Nephron progenitor cell (in vitro differentiated cells): ENCODE measurements around the gene TRAPPC5.
"Not testable (repeated sequence)": the region's sequence is repeated elsewhere in the genome, so short reads cannot be mapped to it uniquely, and the experiment has no call there.

ENCODE experiments used
- DNase-seq: peaks from one replicate; pipeline ENCODE4 v3.0.0; 2021
- H3K27ac Mint-ChIP-seq: 2 replicates; pipeline ENCODE4 v1.8.0; 2021; ENCODE audit warnings: mild to moderate bottlenecking, moderate library complexity, mixed read lengths
- H3K27me3 Mint-ChIP-seq: 2 replicates; pipeline ENCODE4 v1.8.0; 2021; ENCODE audit warnings: mild to moderate bottlenecking, low read depth, mixed read lengths; ENCODE audit not compliant: poor library complexity
- H3K36me3 Mint-ChIP-seq: 2 replicates; pipeline ENCODE4 v1.8.0; 2021; ENCODE audit warnings: low read depth, mixed read lengths
- H3K4me1 Mint-ChIP-seq: 2 replicates; pipeline ENCODE4 v1.8.0; 2021; ENCODE audit warnings: mixed read lengths
- H3K4me3 Mint-ChIP-seq: 2 replicates; pipeline ENCODE4 v1.8.0; 2021; ENCODE audit warnings: mild to moderate bottlenecking, moderate library complexity, mixed read lengths
- H3K9me3 Mint-ChIP-seq: 2 replicates; pipeline ENCODE4 v1.8.0; 2021; ENCODE audit warnings: mild to moderate bottlenecking, moderate library complexity, mixed read lengths
- TF ChIP-seq, protein P1 (sequence below): fragments of 200-600 bp; sonication (generic); IDR thresholded peaks from 2 replicates; pipeline ENCODE4 v1.5.0; 2021; ENCODE audit warnings: antibody characterized with exemption

The TRAPPC5 gene

DNA sequence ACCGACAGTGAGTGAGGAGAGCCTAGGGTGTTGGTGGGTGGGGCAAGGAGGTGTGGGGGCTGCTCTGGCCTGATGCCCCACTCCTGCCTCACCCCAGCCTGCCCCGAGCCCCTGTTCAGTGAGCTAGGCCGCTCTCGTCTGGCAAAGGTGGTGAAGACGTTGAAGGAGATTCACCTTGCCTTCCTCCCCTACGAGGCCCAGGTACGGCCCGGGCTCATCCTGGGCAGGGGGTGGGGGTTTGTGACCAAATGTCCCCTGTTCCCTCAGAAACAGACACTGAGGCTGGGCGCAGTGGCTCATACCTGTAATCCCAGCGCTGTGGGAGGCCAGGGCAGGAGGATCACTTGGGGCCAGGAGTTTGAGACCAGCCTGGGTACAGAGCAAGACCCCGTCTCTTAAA, 39.8 kb upstream of the TRAPPC5 start:
- TF ChIP-seq, protein P1, sequence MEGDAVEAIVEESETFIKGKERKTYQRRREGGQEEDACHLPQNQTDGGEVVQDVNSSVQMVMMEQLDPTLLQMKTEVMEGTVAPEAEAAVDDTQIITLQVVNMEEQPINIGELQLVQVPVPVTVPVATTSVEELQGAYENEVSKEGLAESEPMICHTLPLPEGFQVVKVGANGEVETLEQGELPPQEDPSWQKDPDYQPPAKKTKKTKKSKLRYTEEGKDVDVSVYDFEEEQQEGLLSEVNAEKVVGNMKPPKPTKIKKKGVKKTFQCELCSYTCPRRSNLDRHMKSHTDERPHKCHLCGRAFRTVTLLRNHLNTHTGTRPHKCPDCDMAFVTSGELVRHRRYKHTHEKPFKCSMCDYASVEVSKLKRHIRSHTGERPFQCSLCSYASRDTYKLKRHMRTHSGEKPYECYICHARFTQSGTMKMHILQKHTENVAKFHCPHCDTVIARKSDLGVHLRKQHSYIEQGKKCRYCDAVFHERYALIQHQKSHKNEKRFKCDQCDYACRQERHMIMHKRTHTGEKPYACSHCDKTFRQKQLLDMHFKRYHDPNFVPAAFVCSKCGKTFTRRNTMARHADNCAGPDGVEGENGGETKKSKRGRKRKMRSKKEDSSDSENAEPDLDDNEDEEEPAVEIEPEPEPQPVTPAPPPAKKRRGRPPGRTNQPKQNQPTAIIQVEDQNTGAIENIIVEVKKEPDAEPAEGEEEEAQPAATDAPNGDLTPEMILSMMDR, result no peak
- no peak overlapping the region for H3K4me3 Mint-ChIP-seq
- H3K27ac Mint-ChIP-seq, result no peak overlapping the region
- H3K4me1 Mint-ChIP-seq, result peaks cover 4% of the 10 kb centered on the region
- no peaks in the 10 kb centered on the region for H3K36me3 Mint-ChIP-seq
- H3K9me3 Mint-ChIP-seq, result no peaks in the 10 kb centered on the region
- no peak for DNase-seq
- H3K27me3 Mint-ChIP-seq, result peaks cover 23% of the 10 kb centered on the region

DNA sequence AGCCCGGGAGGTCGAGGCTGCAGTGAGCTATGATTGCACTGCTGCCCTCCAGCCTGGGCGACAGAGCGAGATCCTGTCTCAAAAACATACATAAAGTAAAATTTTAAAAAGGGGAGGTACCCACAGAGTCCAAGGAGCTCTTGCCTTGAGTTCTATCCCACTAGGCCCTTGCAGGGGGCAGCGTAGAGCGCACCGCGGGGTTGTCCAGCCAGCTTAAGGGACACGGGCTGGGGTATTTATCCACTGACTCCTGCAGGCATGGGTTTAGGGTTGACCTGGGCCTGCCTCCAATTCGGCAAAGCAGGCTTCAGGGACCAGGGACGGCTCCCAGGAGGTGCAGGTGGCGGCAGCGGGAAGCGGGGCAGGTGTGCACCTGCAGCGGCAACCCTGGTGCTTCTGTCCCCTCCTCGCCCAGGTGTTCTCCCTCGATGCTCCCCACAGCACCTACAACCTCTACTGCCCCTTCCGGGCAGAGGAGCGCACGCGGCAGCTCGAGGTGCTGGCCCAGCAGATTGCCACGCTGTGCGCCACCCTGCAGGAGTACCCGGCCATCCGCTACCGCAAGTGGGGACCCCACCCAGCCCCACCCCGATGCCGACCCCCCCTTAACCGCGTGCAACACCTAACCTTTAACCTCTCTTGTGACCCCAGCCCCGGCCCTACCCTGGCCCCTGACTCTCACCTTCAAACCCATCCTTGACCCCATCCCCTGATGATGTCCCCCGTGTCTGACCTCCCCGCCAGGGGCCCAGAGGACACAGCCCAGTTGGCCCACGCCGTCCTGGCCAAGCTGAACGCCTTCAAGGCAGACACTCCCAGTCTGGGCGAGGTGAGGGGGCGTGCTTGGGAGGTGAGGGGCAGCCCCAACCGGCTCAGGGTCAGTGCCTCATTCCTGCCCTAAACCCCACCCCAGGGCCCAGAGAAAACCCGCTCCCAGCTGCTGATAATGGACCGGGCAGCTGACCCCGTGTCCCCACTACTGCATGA, 39.0 kb upstream of the TRAPPC5 start:
- DNase-seq, result no peak
- H3K27me3 Mint-ChIP-seq, result peaks cover 15% of the 10 kb centered on the region
- no peaks in the 10 kb centered on the region for H3K36me3 Mint-ChIP-seq
- no peaks in the 10 kb centered on the region for H3K4me1 Mint-ChIP-seq
- H3K27ac Mint-ChIP-seq, result no peak overlapping the region
- TF ChIP-seq, protein P1, result no peak
- no peak overlapping the region for H3K4me3 Mint-ChIP-seq
- H3K9me3 Mint-ChIP-seq, result no peaks in the 10 kb centered on the region

DNA sequence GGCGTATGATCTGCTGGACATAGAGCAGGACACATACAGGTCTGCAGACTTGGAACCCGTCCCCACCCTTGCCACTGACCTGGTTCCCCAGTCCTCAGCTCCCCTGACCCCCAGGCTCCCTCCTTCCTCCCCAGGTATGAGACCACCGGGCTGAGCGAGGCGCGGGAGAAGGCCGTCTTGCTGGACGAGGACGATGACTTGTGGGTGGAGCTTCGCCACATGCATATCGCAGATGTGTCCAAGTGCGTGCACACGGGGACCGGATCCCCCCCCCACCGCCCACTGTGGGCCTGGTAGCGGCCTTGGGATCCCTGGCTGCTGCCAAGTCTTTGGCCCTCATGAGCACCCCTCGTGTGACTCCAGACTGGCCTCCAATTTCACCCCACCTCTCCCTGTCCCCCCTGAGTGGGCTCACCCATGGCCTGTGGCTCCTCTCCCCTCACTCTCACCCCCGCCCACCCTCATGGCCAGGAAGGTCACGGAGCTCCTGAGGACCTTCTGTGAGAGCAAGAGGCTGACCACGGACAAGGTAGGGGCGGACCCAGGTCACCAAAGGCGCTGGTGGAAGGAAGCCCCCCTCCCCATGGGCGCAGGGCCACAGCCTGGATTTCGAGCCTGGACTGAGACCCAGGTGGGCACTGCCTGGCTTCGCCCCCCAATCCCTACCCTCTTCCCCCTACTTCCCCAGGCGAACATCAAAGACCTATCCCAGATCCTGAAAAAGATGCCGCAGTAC, 38.2 kb upstream of the TRAPPC5 start:
- no peaks in the 10 kb centered on the region for H3K4me1 Mint-ChIP-seq
- H3K9me3 Mint-ChIP-seq, result no peaks in the 10 kb centered on the region
- no peak overlapping the region for H3K27ac Mint-ChIP-seq
- no peak overlapping the region for H3K4me3 Mint-ChIP-seq
- DNase-seq, result no peak
- H3K36me3 Mint-ChIP-seq, result no peaks in the 10 kb centered on the region
- TF ChIP-seq, protein P1, result no peak
- H3K27me3 Mint-ChIP-seq, result peaks cover 10% of the 10 kb centered on the region

DNA sequence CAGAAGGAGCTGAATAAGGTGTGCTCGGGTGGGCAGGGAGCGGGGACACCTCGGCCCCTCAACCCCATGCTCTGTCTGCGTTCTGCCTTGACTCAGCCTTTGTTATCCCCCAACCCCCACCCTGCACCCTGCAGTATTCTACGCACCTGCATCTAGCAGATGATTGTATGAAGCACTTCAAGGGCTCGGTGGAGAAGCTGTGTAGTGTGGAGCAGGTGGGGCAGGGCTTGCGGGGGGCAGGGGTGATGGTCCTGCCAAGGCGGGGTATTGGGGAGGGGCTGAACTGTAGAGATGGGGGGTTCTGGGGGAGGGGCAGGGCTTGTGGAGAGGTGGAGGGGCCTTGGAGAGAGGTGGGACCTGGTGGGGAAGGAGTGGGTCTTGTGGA, 37.6 kb upstream of the TRAPPC5 start:
- no peaks in the 10 kb centered on the region for H3K36me3 Mint-ChIP-seq
- TF ChIP-seq, protein P1, result no peak
- H3K4me3 Mint-ChIP-seq, result no peak overlapping the region
- no peak for DNase-seq
- H3K27ac Mint-ChIP-seq, result no peak overlapping the region
- no peaks in the 10 kb centered on the region for H3K9me3 Mint-ChIP-seq
- H3K27me3 Mint-ChIP-seq, result peaks cover 10% of the 10 kb centered on the region
- H3K4me1 Mint-ChIP-seq, result no peaks in the 10 kb centered on the region

DNA sequence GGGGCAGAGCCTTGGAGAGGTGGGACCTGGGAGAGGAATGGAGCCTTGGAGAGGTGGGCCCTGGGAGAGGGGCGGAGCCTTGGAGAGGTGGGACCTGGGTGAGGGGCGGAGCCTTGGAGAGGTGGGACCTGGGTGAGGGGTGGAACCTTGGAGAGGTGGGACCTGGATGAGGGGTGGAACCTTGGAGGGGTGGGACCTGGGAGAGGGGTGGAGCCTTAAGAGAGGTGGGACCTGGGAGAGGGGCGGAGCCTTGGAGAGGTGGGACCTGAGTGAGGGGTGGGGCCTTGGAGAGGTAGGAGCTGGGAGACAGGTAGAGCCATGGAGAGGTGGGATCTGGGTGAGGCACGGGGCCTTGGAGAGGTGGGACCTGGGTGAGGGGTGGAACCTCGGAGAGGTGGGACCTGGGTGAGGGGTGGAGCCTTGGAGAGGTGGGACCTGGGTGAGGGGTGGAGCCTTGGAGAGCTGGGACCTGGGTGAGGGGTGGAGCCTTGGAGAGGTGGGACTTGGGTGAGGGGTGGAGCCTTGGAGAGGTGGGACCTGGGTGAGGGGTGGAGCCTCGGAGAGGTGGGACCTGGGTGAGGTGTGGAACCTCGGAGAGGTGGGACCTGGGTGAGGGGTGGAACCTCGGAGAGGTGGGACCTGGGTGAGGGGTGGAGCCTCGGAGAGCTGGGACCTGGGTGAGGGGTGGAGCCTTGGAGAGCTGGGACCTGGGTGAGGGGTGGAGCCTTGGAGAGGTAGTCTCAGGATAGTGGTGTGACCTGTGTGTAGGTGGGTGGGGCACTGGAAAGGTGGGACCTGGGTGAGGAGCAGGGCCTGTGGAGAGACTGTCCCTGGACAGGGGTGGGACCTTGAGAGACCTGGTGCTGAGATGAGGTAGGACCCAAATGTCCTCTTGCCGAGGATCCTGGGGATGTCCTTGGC, 36.7 kb upstream of the TRAPPC5 start:
- not testable (repeated sequence) for H3K36me3 Mint-ChIP-seq, DNase-seq, H3K27ac Mint-ChIP-seq, H3K4me3 Mint-ChIP-seq, H3K4me1 Mint-ChIP-seq, H3K9me3 Mint-ChIP-seq
- peaks cover 12% of the 10 kb centered on the region for H3K27me3 Mint-ChIP-seq

DNA sequence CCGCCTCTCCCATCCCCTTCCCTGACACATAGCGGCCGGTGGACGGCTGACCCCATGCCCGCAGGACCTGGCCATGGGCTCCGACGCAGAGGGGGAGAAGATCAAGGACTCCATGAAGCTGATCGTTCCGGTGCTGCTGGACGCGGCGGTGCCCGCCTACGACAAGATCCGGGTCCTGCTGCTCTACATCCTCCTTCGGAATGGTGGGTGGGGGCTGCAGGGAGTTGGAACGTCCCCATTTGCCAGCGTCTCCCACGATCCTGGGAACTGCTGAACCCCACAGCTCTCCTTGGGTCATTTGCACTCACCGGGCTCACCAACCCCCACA, 36.1 kb upstream of the TRAPPC5 start:
- no peak overlapping the region for H3K27ac Mint-ChIP-seq
- H3K9me3 Mint-ChIP-seq, result no peaks in the 10 kb centered on the region
- TF ChIP-seq, protein P1, result no peak
- peaks cover 10% of the 10 kb centered on the region for H3K27me3 Mint-ChIP-seq
- H3K4me3 Mint-ChIP-seq, result no peak overlapping the region
- DNase-seq, result no peak
- H3K36me3 Mint-ChIP-seq, result no peaks in the 10 kb centered on the region
- no peaks in the 10 kb centered on the region for H3K4me1 Mint-ChIP-seq
